Effector CD8-positive, alpha-beta T cell (primary cell): ENCODE data around the gene ADAM17.
"Not testable (repeated sequence)": the region's sequence is repeated elsewhere in the genome, so short reads cannot be mapped to it uniquely, and the experiment has no call there.

ENCODE experiments used
- DNase-seq: peaks from one replicate; lab custom pipeline; 2025; lab: John Stamatoyannopoulos, UW

The ADAM17 gene

DNA sequence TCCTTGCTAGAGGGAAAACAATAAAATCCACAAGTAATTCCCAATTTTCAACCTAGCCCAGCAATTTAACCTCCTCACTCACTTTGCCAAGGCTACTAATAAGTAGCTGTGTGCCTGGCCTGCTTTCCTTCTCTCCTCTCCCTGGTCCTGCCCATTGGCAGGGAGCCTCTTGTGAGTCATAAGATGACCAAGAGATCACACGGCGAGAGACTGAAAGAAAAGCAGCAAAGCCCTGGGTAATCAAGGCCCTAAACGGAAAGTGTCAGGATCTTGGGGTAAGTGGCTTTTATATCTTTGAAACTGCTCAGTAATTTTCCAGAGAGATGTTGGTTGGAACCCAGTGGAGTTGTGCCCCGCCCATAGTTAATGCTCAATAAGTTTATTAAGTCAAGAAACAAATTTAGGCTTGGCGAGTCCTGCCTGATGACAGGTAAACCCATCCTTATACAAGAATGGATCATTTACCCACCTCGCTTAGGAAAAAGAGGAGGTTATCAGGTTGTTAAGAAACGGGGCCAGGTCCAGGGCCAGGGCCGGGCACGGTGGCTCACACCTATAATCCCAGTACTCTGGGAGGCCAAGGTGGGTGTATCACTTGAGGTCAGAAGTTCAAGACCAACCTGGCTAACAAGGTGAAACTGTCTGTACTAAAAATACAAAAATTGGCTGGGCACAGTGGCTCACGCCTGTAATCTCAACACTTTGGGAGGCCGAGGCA lies 10.0 kb upstream of the ADAM17 start:
- no peak for DNase-seq

DNA sequence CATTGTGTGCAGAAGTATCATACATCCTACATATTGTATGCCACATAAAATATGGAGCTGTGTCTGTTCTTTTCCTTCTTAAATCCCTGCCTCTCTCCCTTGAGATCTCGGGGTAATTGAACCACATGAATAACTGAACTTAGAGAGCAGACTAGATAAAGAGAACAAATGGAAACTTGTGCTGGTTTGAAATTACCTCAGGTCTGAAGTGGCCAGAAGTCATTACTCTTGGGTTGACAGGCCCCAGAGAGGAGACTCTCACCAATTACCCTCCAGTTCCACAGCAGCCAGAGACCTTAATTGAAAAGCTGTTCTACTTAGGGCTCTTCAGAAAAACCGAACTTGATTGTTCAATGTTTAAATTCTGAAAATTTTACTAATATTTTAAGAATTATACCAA lies 5.0 kb upstream of the ADAM17 start:
- DNase-seq, result no peak

DNA sequence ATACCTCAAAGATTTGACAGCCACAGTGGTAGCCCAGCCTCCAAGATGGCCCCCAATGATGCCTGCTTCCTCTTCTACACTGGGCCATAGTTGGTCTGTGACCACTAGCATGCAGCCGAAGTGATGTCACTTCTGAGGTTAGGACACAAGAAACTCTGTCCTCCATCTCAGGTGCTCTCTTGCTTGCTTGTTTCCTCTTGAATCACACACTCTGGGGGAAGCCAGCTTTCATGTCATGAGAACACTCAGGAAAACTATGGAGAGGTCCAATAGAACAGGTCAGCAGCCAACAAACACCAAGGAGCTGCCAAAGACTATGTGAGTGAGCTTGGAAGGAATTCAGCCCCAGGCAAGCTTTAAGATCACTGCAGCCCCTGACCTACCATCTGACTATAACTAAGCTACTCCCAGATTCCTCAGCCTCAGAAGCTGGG lies 3.3 kb upstream of the ADAM17 start:
- DNase-seq, result no peak

DNA sequence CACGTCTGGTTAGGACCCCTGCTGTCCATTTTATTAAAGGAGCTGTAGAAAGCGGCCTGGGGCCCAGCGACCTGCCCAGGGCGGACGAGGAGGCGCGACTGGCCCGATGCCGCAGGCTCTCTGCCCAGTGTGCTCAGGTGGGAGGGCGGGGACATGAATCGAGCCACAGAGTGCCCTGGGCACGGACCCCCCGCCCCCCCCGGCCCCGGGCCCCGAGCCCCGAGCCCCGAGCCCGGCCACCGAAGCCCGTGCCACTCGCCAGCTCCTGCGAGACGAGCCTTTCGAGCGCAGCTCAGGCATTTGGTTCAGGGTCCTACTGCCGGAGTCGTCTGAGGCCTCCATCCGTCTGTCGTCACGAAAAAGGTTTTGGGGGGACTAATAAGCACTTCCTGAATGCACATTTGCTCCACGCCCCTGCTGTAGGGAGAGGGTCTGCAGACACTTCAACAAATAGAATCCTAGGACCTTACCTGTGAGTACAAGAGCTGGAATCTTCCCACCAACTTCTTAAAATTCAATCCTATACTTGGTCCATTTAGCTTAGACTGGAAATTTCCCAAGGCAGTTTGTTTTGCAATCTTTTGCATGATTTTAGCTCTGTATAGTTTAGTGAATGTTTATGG lies 602 bp upstream of the ADAM17 start:
- DNase-seq, result peak; percentile 13

DNA sequence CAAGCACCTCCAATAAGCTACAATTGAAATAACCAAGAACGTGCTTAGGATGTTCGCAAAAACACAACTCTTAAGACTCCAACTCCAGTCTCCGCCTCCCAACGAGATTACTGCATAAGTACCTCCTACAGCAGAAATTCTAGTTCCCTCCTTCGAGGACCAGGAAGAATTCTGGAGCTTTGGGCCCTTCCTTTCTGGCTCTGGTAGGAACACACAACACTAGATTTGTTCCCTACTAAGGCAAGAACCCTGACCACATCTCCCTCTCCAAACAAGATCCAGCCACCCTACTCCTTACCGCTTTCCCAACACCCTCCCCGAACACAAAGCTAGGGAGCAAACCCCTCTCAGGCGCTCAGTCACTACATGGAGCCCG lies 721 bp downstream of the ADAM17 start:
- DNase-seq, result no peak

DNA sequence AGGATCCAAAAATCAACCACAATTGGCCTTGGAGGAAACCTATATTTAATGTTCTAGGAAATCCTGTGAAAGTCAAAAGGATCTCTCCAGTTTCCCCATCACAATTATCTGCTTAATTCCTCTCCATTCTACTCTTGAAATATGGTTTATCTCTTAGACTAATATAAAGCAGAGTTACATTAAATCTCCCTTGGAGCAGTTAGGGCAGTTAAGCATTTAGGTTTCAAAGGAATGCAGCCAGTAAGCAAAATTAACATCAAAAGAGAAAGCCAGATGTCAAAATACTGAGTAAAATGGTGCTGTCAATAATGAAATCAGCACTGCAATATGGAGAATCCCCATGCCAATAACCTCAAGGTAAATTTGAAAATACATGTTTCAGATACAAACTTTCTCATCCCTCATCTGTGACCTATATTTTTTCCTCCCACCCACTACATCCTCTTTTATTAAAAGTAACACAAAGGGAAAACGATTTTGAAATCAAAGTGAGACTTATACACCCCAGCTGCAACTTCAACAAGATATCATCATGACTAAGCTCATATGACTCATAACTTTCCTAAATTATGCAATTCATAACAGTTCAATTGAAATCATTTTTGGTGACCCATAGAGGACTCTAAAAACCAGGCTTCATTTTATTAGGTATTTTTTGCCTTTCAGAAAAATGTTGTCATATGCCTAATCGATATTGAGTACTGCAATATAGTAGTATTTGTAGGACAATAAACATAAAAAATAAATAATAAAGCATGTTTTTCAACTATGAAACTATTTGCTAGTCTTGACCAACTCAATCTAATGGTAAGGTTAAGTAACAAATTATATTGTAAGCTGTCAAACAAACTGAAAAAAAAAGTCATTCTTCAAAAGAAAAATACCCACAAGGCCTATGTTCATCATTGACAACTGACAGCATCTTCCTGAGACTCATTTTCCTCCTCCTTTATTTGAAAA lies 3.1 kb downstream of the ADAM17 start:
- no peak for DNase-seq

DNA sequence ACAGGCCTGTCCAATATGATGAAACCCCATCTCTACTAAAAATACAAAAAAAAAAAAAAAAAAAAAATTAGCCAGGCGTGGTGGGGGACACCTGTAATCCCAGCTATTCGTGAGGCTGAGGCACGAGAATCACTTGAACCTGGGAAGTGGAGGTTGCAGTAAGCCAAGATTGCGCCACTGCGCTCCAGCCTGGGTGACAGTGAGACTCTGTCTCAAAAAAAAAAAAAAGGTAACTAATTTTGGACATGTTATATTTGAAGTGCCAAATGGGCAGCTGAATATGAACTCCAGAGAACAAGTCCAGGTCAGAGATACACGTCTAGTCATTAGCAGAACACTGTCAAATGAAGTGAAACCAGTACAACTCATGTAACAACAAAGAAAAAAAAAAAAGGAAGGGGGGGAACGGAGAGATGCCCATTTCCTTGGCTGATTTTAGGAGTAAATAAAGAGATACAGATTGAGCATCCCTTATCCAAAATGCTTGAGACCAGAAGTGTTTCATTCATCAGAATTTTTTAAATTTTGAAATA lies 4.7 kb downstream of the ADAM17 start:
- not testable (repeated sequence) for DNase-seq

DNA sequence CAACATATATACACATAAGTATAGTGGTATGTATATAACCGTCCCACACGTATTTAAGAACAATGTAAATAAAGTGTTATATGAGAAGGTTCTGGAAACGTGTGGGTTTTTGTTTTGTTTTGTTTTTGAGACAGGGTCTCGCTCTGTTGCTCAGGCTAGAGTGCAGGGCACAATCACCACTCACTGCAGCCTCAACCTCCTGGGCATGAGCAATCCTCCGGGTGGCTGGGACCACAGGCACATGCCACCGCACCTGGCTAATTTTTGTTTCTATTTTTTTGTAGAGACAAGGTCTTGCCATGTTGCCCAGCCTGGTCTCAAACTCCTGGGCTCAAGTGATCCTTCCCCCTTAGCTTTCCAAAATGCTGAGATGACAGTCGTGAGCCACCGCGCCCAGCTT lies 6.2 kb downstream of the ADAM17 start:
- no peak for DNase-seq

DNA sequence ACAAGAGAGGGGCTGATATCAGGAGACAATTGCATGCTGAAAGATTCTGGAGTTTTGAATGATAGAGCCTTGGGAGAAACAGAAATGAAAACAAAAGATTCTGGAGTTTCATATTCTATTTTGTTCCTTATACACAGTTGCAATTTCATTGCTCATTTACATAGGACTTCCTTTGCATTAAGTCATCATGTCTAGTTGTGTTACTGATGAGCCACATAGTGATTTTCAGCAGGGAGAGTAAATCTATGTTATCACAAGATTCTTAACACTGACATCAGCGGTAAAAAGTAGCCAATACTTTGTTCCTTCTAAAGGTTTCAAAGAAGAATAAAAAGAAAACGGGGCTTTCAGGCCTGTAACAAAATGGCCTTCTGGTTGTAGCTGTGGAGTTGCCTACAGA lies 7.1 kb downstream of the ADAM17 start:
- no peak for DNase-seq

DNA sequence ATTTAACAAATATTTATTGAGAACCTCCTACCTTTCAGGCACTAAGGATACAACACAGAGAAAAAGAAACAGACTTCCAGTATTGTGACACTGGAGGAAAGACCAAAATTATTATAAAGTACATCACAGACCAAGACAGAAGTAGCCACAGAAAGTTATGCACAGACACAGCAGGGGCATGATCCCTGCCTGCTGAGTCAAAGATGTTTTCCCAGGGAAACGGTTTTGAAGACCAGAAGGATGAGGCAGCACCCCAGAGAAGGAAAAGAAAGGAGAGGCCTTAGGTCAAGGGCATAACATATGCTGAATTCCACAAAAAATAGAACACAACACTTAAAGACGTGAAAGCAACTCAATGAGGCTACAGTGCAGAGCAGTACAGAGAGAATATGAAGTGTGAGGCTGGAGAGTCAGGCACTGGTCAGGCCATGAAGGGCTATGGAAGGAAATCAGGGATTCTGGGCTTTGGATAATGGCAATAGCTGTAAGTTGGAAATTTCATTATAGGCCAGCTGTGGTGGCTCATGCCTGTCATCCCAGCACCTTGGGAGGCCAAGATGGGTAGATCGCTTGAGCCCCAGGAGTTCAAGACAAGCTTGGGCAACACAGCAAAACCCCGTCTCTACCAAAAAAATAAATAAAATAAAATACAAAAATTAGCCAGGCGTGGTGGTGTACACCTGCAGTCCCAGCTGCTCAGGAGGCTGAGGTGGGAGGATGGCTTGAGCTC lies 8.2 kb downstream of the ADAM17 start:
- DNase-seq, result no peak

DNA sequence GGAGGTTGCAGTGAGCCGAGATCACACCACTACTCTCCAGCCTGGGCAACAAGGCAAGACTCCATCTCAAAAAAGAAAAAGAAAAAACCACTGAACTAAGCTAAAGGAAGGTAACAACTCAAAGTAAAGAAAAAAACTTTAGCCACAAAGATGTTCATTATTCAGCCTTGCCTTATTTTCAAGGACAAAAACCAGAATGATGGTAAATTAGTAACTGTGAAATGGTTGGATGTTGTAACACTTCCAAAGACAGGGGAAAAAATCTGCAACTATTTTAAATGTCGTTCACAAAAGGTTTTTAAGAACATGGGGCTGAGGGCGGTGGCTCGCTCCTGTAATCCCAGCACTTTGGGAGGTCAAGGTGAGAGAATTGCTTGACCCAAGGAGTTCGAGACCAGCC lies 10.1 kb downstream of the ADAM17 start:
- DNase-seq, result no peak

DNA sequence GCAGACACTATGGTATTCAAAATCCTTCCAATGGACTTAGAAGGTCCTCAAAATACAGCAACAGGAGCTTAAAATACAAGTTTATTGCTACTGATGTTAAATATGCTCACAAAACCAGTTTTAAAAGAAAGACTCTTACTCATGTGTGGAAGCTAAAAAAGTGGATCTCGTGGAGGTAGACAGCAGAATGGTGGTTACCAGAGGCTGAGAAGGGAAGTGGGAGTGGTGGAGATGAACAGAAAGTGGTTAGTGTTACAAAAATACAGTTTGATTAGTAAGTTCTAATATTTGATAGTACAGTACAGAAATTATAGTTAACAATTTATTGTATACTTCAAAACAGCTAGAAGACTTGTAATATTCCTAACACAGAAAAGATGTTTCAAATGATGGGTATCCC lies 12.1 kb downstream of the ADAM17 start:
- no peak for DNase-seq

DNA sequence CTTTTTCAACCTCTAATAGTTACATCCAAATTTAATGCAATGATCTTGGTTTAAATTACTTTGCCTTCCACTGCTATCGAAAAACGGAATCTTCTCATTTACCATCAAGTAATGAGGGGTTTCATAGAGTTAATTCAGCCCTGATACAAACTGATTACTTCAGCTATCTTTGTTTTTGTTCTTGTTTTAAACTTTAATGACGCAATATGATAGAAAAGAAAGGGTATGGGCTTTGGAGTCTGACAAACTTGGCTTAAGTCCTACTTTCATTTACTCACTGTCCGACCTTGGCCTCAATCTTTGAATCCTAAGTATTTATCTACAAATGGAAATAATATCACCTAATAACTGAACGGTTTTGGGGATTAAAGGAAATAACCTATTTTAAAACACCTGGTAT lies 16.1 kb downstream of the ADAM17 start:
- no peak for DNase-seq

DNA sequence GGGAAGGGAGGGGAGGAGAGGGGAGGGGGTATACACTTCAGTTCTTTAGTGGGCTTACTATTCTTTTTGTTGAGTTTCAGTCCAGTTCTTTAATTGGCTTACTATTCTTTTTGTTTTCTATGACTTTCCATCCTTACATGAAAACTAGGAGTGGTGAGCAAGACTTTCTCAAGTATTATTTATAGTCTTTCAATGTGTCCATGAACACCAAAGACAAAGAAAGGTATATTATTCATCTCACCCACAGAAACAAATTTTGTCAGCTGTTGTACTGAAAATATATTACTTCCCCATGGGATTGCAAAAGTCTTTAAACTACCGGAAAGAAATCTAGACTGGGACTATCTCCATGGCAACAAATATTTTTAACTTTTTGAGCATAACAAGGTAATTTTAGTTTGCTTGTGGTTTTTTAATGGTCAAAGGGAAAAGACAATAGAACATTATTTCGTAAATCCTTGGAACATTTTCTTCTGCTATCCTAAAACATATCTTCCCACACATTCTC lies 17.6 kb downstream of the ADAM17 start:
- DNase-seq, result no peak

DNA sequence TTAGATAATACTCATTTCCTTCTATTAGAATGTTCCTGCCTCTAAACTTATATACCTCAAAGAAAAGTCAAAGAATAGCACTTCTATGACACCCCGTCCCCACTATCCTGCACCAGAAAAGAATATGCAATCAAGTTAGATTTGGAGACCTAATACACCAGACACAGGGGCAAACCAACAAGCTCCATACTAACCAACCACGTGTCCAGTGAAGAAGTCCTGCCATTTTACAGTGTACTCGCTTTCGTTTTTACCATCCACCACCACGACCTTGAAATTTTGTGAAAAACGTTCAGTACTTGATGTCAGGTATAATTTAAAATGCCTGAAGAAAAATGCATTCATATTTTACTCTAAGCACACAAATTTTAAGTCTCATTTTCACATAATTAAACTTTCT lies 19.1 kb downstream of the ADAM17 start:
- DNase-seq, result no peak

DNA sequence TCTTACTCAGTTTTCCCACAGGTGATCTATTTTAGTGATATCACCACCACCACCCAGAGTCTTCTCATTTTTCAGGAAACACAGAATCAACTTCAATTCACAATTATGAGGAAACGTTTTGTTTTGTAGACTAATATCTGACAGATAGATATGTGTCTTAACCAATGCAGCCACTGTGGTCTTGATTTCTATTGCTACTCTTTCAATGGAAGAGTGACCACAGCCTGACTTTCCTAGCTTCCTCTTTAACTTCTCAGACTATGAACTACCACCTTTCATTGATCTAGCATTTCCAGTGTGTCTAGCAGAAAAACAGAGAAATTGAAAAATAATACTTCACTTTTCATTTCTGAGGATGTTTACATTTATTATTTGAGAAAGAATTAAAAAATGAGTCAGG lies 20.5 kb downstream of the ADAM17 start:
- DNase-seq, result no peak

DNA sequence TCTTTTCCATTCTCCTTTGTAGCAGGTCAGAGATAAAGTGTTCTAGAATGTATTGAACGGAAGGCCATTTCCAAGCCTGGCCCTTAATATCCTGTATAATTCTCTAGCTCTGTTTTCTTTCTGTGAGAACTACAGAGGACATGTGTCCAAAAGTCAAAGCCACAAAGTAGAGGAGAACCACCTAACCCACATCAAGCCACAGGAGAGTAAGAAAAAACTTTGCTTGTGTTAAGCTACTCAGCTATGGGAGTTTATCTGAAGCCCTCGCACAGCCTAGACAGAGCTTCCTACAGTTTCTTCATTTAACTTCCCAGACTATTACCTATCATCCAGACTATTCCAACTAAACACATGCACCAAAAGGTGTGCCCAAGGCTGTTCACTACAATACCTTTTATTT lies 22.0 kb downstream of the ADAM17 start:
- no peak for DNase-seq

DNA sequence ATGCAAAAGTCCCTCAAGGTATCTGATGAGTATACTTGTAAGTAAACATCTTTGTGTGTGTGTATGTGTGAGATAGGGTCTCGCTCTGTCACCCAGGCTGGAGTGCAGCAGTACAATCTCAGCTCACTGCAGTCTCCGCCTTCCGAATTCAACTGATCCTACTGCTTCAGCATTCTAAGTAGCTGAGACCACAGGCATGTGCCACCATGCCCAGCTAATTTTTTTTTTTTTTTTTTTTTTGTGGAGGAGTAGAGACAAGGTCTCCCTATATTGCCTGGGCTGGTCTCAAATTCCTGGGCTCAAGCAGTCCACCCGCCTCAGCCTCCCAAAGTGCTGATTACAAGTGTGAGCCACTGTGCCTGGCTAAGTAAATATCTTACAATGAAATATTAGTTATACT lies 23.2 kb downstream of the ADAM17 start:
- no peak for DNase-seq

DNA sequence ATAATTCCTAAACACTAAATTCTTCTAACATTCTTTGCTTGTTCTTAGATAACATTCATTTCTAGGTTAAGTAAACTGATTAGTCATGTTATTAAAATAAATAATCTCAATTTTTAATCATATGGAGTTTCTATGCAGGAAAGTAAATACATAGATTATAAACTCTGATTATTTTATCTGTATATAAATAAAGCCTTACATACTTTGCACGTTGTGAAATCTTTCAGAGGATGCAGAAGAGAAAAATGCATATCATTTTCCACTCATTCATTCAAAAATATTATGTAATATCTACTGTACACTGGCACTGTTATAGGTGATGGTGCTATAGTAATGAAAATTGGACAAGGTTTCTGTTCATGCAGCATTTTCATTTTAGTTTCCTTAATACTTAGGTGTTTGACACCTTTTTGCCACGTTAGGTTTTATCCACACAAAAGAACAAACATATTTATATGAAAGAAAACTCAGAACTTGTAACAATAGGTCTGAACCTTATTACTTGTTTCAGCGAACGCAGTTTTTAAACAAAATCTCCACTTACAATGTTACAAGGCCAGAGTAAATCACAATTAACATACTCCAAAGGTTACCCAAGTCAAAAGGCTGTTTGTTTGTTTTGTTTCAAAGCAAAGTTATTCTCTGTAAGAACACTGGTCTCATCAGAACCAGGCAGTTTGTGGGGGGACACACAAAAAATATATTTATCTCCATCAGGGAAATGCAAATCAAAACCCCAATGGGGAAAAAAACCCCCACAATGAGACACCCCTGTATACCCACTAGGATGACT lies 27.4 kb downstream of the ADAM17 start:
- DNase-seq, result no peak

DNA sequence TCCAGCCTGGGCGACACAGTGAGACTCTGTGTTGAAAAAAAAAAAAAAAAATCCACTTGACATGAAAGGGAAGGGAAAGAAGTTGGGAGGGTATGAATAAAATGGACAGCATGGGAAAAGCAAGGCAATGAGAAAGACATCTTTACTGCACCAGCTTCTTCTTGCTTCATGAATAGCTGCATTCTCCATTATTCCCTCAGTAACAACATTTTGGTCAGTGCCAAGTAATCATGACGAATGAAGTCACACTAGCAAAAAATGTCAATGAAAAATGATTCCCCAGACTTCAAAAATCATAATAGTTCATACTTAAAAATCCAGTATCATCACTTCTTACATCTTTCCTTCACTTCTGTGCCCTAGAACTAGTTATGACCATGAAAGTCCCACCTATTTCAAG lies 30.4 kb downstream of the ADAM17 start:
- no peak for DNase-seq

DNA sequence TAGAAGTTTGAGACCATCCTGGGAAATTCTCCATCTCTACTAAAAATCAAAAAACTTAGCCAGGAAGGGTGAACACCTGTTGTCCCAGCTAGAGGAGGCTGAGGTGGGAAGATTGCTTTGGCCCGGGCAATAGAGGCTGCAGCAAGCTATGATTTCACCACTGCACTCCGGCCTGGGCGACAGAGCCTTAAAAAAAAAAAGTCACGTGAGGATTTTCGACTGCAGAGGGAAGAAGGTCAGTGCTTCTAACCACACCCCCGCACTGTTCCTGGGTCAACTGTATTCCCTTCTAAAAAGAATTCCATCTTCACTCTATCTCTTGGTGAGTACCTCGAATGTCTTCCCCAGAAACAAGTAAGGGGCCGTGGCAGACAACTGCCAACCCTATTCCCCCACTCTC lies 31.3 kb downstream of the ADAM17 start:
- DNase-seq, result no peak
